Heart right ventricle (tissue), 16 donors: ENCODE results near the gene LOXHD1. TPM values are rescaled to one million over a fixed set of nuclear protein-coding genes. Genes with fewer than 3 reads are reported as not detected.

Experiments used
- ATAC-seq, 8 donors: fragments of 200-7000 bp; cut with Tn5 transposase; one replicate each; pipeline ENCODE4 v1.9.1; 2020; ENCODE audit warnings: mild to moderate bottlenecking in 8 of 8, moderate library complexity in 8 of 8, moderate number of reproducible peaks in 1 of 8
- DNase-seq, 2 donors: peaks; one replicate each; pipeline ENCODE4 v3.0.0-alpha.2; 2020
- H3K27ac ChIP-seq, 10 donors: fragments of 200-600 bp; sonication (generic) in 2 of 10; one replicate each; pipeline versions ENCODE4 v1.5.0 to v1.8.0; 2020 to 2022; ENCODE audit warnings: mild to moderate bottlenecking in 3 of 10
- H3K27me3 ChIP-seq, 7 donors: fragments of 200-600 bp; one replicate each; pipeline ENCODE4 v1.8.0; 2021 to 2022; ENCODE audit warnings: mild to moderate bottlenecking in 2 of 7
- H3K36me3 ChIP-seq, 9 donors: fragments of 200-600 bp; sonication (generic) in 1 of 9; one replicate each; pipeline versions ENCODE4 v1.5.0 to v1.8.0; 2020 to 2022; ENCODE audit warnings: mild to moderate bottlenecking in 2 of 9
- H3K4me1 ChIP-seq, 9 donors: fragments of 200-600 bp; sonication (generic) in 1 of 9; one replicate each; pipeline versions ENCODE4 v1.5.0 to v1.8.0; 2020 to 2022; ENCODE audit warnings: mild to moderate bottlenecking in 4 of 9
- H3K4me3 ChIP-seq, 10 donors: fragments of 200-600 bp; sonication (generic) in 2 of 10; one replicate each; pipeline versions ENCODE4 v1.5.0 to v1.8.0; 2020 to 2022; ENCODE audit warnings: mild to moderate bottlenecking in 7 of 10, moderate library complexity in 2 of 10
- H3K9me3 ChIP-seq, 11 donors: fragments of 200-600 bp in 10 of 11; sonication (generic) in 2 of 11; one replicate each; pipeline versions ENCODE4 v1.5.0 to v1.8.0; 2013 to 2022; ENCODE audit warnings: mild to moderate bottlenecking in 2 of 11, control low read depth in 1 of 11, moderate library complexity in 1 of 11
- CTCF ChIP-seq, 9 donors: fragments of 200-600 bp; sonication (generic) in 2 of 9; IDR thresholded peaks; one replicate each; pipeline versions ENCODE4 v1.5.0 to v1.8.0; 2021 to 2022; ENCODE audit warnings: antibody characterized with exemption in 9 of 9, mild to moderate bottlenecking in 5 of 9, moderate library complexity in 1 of 9
- WGBS, 2 donors: extraction: QIAGEN DNeasy Blood & Tissue Kit; methylation state at CpG; one replicate each; pipeline ENCODE4 v1.1.7; 2013; ENCODE audit warnings: inconsistent platforms in 1 of 2; 5-methylcytosine and 5-hydroxymethylcytosine counted together
- intact Hi-C, 10 donors: fragments of 100-400 bp; cut with DNase I; formaldehyde crosslinking; loops; one replicate each; pipeline versions ENCODE4 v1.11.1 to v1.14.2; 2022
- polyA plus RNA-seq, 2 donors: library from polyadenylated mRNA; stranded (reverse); fragments of 200-250 nt; gene quantifications; one replicate each; pipeline ENCODE4 v1.2.3, GENCODE V29; 2013
- total RNA-seq, 10 donors: library from RNA; stranded (reverse); fragmentation: NEBNext Ultra II Directional in 3 of 10; extraction: Animal tissue kit (Norgen Biotek cat#: 25700) in 3 of 10; gene quantifications; one replicate each; pipeline versions ENCODE4 v1.2.1 to v1.2.4, GENCODE V29; 2021 to 2023
- donor health status: Arrhythmogenic right ventricular cardiomyopathy.
- donor health status: ischemic (EF 13 %, LVEDD 7.1; RV severe dilation, severe dysfunction).
- donor health status: healthy with polysubstance abuse.
- donor health status: DM: no; HTN: yes; CAD: no.
- donor health status: DM: no; HTN: no; CAD: no.
- donor health status: ischemic (EF 25% LVEDD 6.9; RV normal size, moderate dysfunction).
- donor health status: ischemic (EF 25% LVEDD 5.7; RV mildly dilated, moderate dysfunction).
- donor health status: healthy.
- donor health status: DM: yes; HTN: yes; CAD: no.
- donor health status: Ischemic cardiomyopathy.
- donor health status: ischemic (EF 35%, LVEDD 5.7; RV mildly dilated, moderate dysfunction).
- donor health status: nonischemic (EF 11% LVEDD 7.7; RV severe dilation, severe dysfunction).
- donor health status: DM: yes; HTN: yes; CAD: no.
- donor health status: PGD.
- donor health status: ischemic (EF 29% LVEDD 5.4; RV normal size, mild dysfunction).
- donor health status: nonischemic (EF 23%, LVEDD 6.1; RV moderate dilation, normal function).

The LOXHD1 gene
- total and polyA plus RNA-seq, 12 donors, result 0.15 to 1.9 (median 0.88) TPM

GRCh38 chr18:46578987-46579386, 78.0 kb downstream of the LOXHD1 start:
- WGBS, 2 donors, result 91 to 94% methylated on average over 2 of the region's 2 CpGs
- DNase-seq (no peak), ATAC-seq (no peak)
- TF ChIP-seq CTCF (IDR thresholded peaks at IDR 0.05), result no peak
- H3K36me3 ChIP-seq, result no peaks in the 10 kb centered on the region
- H3K4me1 ChIP-seq, result no peaks in the 10 kb centered on the region
- peaks cover 0 to 20% (median 0%) of the 10 kb centered on the region in 11 donors for H3K9me3 ChIP-seq
- peaks cover 0 to 3% (median 0%) of the 10 kb centered on the region in 7 donors for H3K27me3 ChIP-seq
- H3K27ac ChIP-seq, result no peak overlapping the region
- intact Hi-C loops, result no loop called here
- H3K4me3 ChIP-seq, result no peak overlapping the region

- DNase-seq (no peak), ATAC-seq (no peak)
- no peak overlapping the region for H3K27ac ChIP-seq
- intact Hi-C loops, result no loop called here
- no peak for TF ChIP-seq CTCF (IDR thresholded peaks at IDR 0.05)
- no peaks in the 10 kb centered on the region for H3K36me3 ChIP-seq
- 90% methylated on average over 11 of the region's 11 CpGs for WGBS, 2 donors
- H3K4me1 ChIP-seq, result no peaks in the 10 kb centered on the region
- no peak overlapping the region for H3K4me3 ChIP-seq
- peaks cover 0 to 20% (median 0%) of the 10 kb centered on the region in 11 donors for H3K9me3 ChIP-seq
- peaks cover 0 to 3% (median 0%) of the 10 kb centered on the region in 7 donors for H3K27me3 ChIP-seq
Measured at GRCh38 chr18:46577546-46577945, 79.5 kb downstream of the LOXHD1 start.

GRCh38 chr18:46575851-46576250, 81.2 kb downstream of the LOXHD1 start:
- Histone ChIP-seq H3K36me3 (no peaks in the 10 kb centered on the region), H3K27me3 (peaks cover 0 to 3% (median 0%) of the 10 kb centered on the region in 7 donors), H3K9me3 (peaks cover 0 to 3% (median 0%) of the 10 kb centered on the region in 11 donors), H3K27ac (no peak overlapping the region), H3K4me3 (no peak overlapping the region), H3K4me1 (no peaks in the 10 kb centered on the region)
- DNase-seq (no peak), ATAC-seq (no peak)
- intact Hi-C loops, result no loop called here
- 97 to 98% methylated on average over 6 of the region's 6 CpGs for WGBS, 2 donors
- TF ChIP-seq CTCF (IDR thresholded peaks at IDR 0.05), result no peak

GRCh38 chr18:46574743-46575115, 82.3 kb downstream of the LOXHD1 start:
- Histone ChIP-seq H3K27ac (no peak overlapping the region), H3K4me1 (no peaks in the 10 kb centered on the region), H3K9me3 (no peaks in the 10 kb centered on the region), H3K27me3 (peaks cover 0 to 3% (median 0%) of the 10 kb centered on the region in 7 donors), H3K36me3 (no peaks in the 10 kb centered on the region), H3K4me3 (no peak overlapping the region)
- WGBS, 2 donors, result 83 to 98% methylated on average over 2 of the region's 2 CpGs
- DNase-seq (no peak), ATAC-seq (no peak)
- intact Hi-C loops, result no loop called here
- TF ChIP-seq CTCF (IDR thresholded peaks at IDR 0.05), result no peak
